WTC11 (cell line): Measurements from ENCODE around the gene KLHL22.
"Not testable (repeated sequence)": the region's sequence is repeated elsewhere in the genome, so short reads cannot be mapped to it uniquely, and the experiment has no call there.

ENCODE experiments used
- AFF4 ChIP-seq: sonication (generic); formaldehyde crosslinking; IDR thresholded peaks from 2 replicates; pipeline ENCODE4 v1.8.1; 2023; ENCODE audit warnings: mild to moderate bottlenecking, missing genetic modification reagents, borderline replicate concordance
- CREB1 ChIP-seq: sonication (generic); formaldehyde crosslinking; IDR thresholded peaks from 2 replicates; pipeline ENCODE4 v1.8.0; 2023; ENCODE audit warnings: mild to moderate bottlenecking, missing genetic modification reagents
- CTCF ChIP-seq: fragments of 200-600 bp; IDR thresholded peaks from 2 replicates; pipeline ENCODE4 v1.8.0; 2022; ENCODE audit warnings: antibody characterized with exemption
- E2F1 ChIP-seq: sonication (generic); formaldehyde crosslinking; IDR thresholded peaks from 2 replicates; pipeline ENCODE4 v1.8.0; 2022; ENCODE audit warnings: mild to moderate bottlenecking, missing genetic modification reagents
- FOXJ3 ChIP-seq: sonication (generic); formaldehyde crosslinking; IDR thresholded peaks from 2 replicates; pipeline ENCODE4 v1.9.0; 2021; ENCODE audit warnings: missing genetic modification reagents, mild to moderate bottlenecking, borderline replicate concordance
- GABPB1 ChIP-seq: sonication (generic); formaldehyde crosslinking; IDR thresholded peaks from 2 replicates; pipeline ENCODE4 v1.8.1; 2023; ENCODE audit warnings: mild to moderate bottlenecking, missing genetic modification reagents
- NFE2L1 ChIP-seq: sonication (generic); formaldehyde crosslinking; IDR thresholded peaks from 2 replicates; pipeline ENCODE4 v1.8.1; 2023; ENCODE audit warnings: missing genetic modification reagents
- PRDM15 ChIP-seq: sonication (generic); formaldehyde crosslinking; IDR thresholded peaks from 2 replicates; pipeline ENCODE4 v1.8.0; 2022; ENCODE audit warnings: missing genetic modification reagents
- SP1 ChIP-seq: sonication (generic); formaldehyde crosslinking; conservative IDR thresholded peaks from 2 replicates; pipeline ENCODE4 v1.8.1; 2022; ENCODE audit warnings: missing genetic modification reagents
- TEAD4 ChIP-seq: sonication (generic); formaldehyde crosslinking; IDR thresholded peaks from 2 replicates; pipeline ENCODE4 v1.8.0; 2022; ENCODE audit warnings: mild to moderate bottlenecking, missing genetic modification reagents
- USF1 ChIP-seq: sonication (generic); formaldehyde crosslinking; IDR thresholded peaks from 2 replicates; pipeline ENCODE4 v1.8.0; 2022; ENCODE audit warnings: mild to moderate bottlenecking, missing genetic modification reagents
- ZNF396 ChIP-seq: fragments of 250-450 bp; sonication (Bioruptor Pico); IDR thresholded peaks from 2 replicates; pipeline ENCODE4 v1.8.0; 2021; ENCODE audit warnings: mild to moderate bottlenecking, moderate library complexity, borderline replicate concordance
- ZNF416 ChIP-seq: fragments of 250-450 bp; sonication (Bioruptor Pico); IDR thresholded peaks from 2 replicates; pipeline ENCODE4 v1.9.0; 2021; ENCODE audit warnings: mild to moderate bottlenecking, inconsistent platforms

- TF ChIP-seq USF1 (CRISPR knock-in tag); E2F1 (CRISPR knock-in tag); CTCF; NFE2L1 (CRISPR knock-in tag); CREB1; FOXJ3 (CRISPR knock-in tag); TEAD4 (CRISPR knock-in tag); ZNF396 (CRISPR knock-in tag); SP1; ZNF416 (CRISPR knock-in tag); PRDM15 (CRISPR knock-in tag); AFF4; GABPB1: not testable (repeated sequence)
Measured at GRCh38 chr22:20415699-20416098, 79.9 kb downstream of the KLHL22 start.
